HG02588 (cell line): ENCODE results near the gene GPR108.
"Not testable (repeated sequence)": the region's sequence is repeated elsewhere in the genome, so short reads cannot be mapped to it uniquely, and the experiment has no call there.

Experiments
- ATAC-seq: cut with Tn5 transposase; IDR thresholded peaks from one replicate; pipeline ENCODE4 v1.9.1; 2021; ENCODE audit warnings: mild to moderate bottlenecking, moderate library complexity; ENCODE audit not compliant: unreplicated experiment

The GPR108 gene

GRCh38 chr19:6721138-6721474 is 16.3 kb downstream of the GPR108 start:
- no peak for ATAC-seq

GRCh38 chr19:6720369-6721137 is 16.8 kb downstream of the GPR108 start, which contains the start of gene C3:
C3 (minus strand) TSS chr19:6720650; CDS start chr19:6720589, 61 bp downstream.
- no peak for ATAC-seq

GRCh38 chr19:6719992-6720368 is 17.4 kb downstream of the GPR108 start:
- ATAC-seq: no peak

- no peak for ATAC-seq
These were observed 17.9 kb downstream of the GPR108 start for GRCh38 chr19:6719540-6719861.

GRCh38 chr19:6718741-6719539 is 18.4 kb downstream of the GPR108 start:
- no peak for ATAC-seq

- ATAC-seq: no peak
These were observed 19.2 kb downstream of the GPR108 start for GRCh38 chr19:6718111-6718740.

- no peak for ATAC-seq
These were observed 19.9 kb downstream of the GPR108 start for GRCh38 chr19:6717441-6717971.

GRCh38 chr19:6717036-6717435 is 20.3 kb downstream of the GPR108 start:
- no peak for ATAC-seq

GRCh38 chr19:6716610-6716970 is 20.8 kb downstream of the GPR108 start:
- ATAC-seq: no peak

GRCh38 chr19:6714749-6715555 is 22.4 kb downstream of the GPR108 start:
- no peak for ATAC-seq

GRCh38 chr19:6713773-6714692 is 23.3 kb downstream of the GPR108 start:
- no peak for ATAC-seq

GRCh38 chr19:6712692-6713670 is 24.4 kb downstream of the GPR108 start:
- ATAC-seq: no peak

- no peak for ATAC-seq
These were observed 25.1 kb downstream of the GPR108 start for GRCh38 chr19:6712231-6712630.

GRCh38 chr19:6711605-6712004 is 25.8 kb downstream of the GPR108 start:
- ATAC-seq: no peak

GRCh38 chr19:6711078-6711361 is 26.4 kb downstream of the GPR108 start:
- ATAC-seq: no peak

- ATAC-seq: no peak
These were observed 26.9 kb downstream of the GPR108 start for GRCh38 chr19:6710273-6711077.

- no peak for ATAC-seq
These were observed 27.8 kb downstream of the GPR108 start for GRCh38 chr19:6709549-6709948.

GRCh38 chr19:6708913-6709312 is 28.5 kb downstream of the GPR108 start:
- ATAC-seq: not testable (repeated sequence)
